Activated CD4-positive, alpha-beta T cell treated with anti-CD3 and anti-CD28 coated beads, Interleukin-2, amount 50 U/mL, for 16 hours (primary cell): ENCODE measurements around the gene ZNF100.
"Not testable (repeated sequence)": the region's sequence is repeated elsewhere in the genome, so short reads cannot be mapped to it uniquely, and the experiment has no call there.

ENCODE experiments used
- DNase-seq: peaks from one replicate; pipeline ENCODE4 v3.0.0-alpha.2; 2020

ZNF100 gene

GRCh38 chr19:21767065-21767800, at the start of gene ZNF100:
ZNF100 (minus strand) TSS chr19:21767579; CDS start chr19:21767429, 150 bp downstream.
- peak; percentile 92 for DNase-seq

DNA sequence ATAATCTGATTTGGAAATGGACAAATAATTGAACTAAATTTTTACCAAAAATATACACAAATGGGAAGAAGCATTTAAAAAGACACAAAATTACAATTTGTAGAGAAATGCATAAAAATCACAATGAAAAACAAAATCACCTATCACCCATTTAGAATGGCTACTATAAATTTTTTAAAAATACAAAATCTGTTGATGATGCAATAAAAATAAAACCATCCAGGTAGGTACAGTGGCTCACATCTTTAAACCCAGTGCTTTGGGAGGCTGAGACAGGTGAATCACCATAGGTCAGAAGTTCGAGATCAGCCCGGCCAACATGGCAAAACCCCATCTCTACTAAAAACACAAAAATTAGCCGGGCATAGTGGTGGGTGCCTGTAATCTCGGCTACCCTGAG, 45.1 kb upstream of the ZNF100 start:
- no peak for DNase-seq

DNA sequence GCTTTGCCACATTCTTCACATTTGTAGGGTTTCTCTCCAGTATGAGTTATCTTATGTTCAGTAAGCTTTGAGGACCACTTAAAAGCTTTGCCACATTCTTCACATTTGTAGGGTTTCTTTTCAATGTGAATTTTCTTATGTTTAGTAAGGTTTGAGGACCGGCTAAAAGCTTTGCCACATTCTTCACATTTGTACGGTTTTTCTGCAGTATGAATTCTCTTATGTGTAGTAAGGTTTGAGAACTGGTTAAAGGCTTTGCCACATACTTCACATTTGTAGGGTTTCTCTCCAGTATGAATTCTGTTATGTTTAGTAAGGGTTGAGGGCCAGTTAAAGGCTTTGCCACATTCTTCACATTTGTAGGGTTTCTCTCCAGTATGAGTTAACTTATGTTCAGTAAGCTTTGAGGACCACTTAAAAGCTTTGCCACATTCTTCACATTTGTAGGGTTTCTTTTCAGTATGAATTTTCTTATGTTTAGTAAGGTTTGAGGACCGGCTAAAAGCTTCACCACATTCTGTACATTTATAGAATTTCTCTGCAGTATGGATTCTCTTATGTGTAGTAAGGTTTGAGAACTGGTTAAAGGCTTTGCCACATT, 41.1 kb upstream of the ZNF100 start:
- not testable (repeated sequence) for DNase-seq

- DNase-seq: no peak
Measured at GRCh38 chr19:21789466-21790085, 22.2 kb upstream of the ZNF100 start.

DNA sequence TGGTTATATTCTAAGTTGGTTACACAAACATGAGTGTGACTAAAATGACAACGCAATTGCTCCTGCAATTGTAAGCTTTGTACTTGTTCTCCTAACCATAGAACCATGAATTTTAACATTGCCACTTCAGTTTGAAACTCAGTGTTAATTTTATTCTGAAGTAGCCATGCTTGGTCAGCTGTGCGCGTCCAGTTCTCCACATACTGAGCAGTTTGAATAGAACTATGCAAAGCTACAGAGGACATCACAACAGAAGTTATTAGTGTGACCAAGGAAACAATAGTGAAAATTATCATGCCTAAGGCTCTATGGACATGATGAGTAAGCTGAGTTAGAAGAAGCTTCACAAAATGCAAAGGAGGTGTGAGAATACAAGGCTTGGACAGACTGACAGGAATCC, 19.6 kb upstream of the ZNF100 start:
- DNase-seq: no peak

- not testable (repeated sequence) for DNase-seq
Measured at GRCh38 chr19:21775792-21776191, 8.4 kb upstream of the ZNF100 start.

DNA sequence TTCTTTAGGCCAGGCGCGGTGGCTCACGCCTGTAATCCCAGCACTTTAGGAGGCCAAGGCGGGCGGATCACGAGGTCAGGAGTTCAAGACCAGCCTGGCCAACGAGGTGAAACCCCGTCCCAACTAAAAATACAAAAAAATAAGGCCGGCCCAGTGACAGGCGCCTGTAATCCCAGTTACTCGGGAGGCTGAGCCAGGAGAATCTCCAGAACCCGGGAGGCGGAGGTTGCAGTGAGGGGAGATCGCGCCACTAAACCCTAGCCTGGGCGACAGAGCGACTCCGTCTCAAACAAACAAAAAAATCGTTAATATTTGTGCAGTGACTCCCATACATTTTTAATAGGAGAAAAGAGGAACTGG, 694 bp downstream of the ZNF100 start:
- peak; percentile 3 for DNase-seq

DNA sequence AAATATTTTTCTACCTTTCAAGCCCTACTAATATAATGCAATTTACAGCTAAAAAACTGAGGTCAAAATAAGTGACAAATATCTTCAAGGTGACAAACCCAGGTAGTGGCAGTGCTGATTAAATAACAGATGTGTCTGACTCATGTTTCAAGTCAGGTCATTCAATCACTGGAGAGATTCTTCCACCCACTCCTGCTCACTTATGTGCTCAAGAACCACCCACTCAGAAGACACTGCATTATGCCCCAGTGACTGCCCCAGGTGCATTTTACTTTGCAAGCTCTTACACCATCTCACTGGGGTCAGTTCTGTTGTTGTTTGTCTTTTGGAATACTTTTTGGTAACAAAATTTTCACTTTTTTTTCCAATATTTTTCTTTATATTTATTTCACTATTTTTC, 2.2 kb downstream of the ZNF100 start:
- peak; percentile 23 for DNase-seq

DNA sequence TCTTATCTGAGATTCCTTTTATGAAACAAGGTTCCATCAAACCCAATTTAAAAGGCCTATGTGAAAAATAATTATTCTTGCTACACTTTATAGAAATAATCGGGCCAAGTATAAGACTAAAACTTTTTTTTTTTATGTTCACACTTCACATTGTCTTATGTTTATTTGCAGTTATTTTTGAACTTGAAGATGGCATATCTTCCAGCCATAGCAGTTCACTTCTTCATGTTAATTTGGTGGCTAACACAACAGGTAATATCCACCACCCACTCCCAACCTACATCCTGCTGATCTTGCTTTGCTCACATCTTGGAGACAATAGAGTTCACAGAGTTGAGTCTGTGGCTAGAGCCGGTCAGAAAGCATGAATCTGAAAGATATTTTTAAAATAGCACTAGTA, 5.8 kb downstream of the ZNF100 start:
- DNase-seq: not testable (repeated sequence)

DNA sequence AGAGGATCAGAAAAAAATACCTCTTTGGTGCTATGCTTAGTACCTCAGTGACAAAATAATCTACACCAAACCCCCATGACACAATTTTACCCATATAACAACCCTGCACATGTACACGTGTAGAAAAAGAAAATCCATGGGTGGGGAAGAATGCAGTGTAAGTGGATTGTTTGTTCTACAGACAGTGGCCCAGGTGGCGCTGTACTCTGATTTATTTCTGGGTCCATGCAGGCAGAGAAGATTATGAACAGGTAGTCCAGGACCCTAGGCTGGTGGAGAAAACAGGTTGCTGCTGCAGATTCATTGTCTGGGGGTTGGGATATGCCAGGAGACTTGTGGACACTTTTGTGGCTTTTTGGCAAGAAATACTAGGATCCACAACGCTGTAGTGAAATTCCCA, 9.1 kb downstream of the ZNF100 start:
- DNase-seq: no peak

- not testable (repeated sequence) for DNase-seq
Measured at GRCh38 chr19:21755555-21755954, 11.8 kb downstream of the ZNF100 start.

DNA sequence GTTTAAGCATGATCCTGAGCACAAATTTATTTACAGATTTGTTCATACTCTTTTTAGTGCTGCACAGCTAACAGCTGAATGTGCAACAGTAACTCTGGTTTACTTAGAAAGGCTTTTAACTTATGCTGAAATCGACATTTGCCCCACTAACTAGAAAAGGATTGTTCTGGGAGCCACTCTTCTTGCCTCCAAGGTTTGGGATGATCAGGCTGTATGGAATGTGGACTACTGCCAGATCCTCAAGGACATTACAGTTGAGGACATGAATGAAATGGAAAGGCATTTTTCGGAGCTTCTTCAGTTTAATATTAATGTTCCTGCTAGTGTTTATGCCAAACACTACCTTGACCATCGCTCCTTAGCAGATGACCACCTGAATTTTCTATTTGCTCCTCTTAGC, 16.0 kb downstream of the ZNF100 start:
- no peak for DNase-seq

DNA sequence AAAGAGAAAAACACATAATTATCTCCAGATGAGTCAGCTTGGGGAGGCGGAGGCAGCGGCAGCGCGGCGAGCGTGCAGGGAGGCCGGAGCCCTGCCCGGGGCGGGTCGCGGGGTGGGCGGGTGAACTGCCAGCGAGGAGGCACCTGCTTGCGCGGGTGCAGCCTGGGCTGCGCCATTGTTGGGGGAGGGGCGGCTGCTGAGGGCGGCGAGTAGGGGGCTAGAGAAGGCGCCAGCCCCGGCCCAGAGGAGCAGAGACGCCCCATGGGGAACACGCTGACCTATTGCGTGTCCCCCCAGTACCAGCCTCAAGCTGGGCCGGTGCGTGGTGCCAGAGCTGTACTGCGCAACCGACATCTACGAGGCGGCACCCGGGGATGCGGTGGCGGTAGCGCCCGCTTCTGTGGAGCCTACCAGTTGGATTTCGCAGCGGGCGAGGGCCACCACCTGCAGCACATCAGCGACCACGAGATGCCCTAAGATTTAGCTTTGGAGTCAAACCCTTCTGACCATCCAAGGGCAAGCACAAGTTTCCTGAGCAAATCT, 16.7 kb downstream of the ZNF100 start:
- no peak for DNase-seq

- peak; percentile 10 for DNase-seq
Measured at GRCh38 chr19:21749090-21749489, 18.3 kb downstream of the ZNF100 start.

- DNase-seq: no peak
Measured at GRCh38 chr19:21748088-21748487, 19.3 kb downstream of the ZNF100 start.

DNA sequence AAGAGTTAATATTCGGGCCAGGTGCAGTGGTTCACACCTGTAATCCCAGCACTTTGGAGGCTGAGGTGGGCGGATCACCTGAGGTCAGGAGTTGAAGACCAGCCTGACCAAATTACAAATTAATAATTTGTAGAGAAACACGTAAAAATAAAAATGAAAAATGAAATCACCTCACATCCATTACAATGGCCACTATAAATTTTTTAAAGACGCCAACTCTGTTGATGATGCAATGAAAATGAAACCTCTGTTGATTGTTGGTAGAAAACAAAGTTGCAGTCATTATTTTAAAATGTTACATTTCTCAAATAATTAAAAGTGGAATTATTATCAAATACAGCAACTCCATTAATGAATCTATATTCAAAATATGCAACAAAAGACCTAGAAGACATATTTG, 26.8 kb downstream of the ZNF100 start:
- no peak for DNase-seq

- not testable (repeated sequence) for DNase-seq
Measured at GRCh38 chr19:21726942-21727747, 40.2 kb downstream of the ZNF100 start.

DNA sequence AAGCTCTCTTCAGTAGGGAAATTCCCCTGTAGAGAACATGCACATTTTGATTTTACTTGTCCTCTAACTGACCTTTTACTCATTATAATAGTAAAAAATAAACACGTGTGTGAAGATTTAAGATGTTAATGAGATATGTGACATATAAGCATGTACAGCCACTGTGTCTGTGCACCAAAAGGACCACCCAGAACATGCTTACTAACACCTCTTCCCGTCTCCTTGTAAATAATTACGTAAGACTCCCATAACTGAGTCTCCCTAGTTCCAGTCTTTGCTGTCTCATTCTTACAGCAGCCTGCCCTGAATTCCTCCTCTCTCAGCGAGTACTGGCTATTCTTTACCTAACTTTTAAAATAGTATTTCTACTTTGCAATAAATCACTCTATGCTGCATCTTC, 53.6 kb downstream of the ZNF100 start:
- no peak for DNase-seq

GRCh38 chr19:21709464-21709863, 57.9 kb downstream of the ZNF100 start:
- no peak for DNase-seq

- DNase-seq: not testable (repeated sequence)
Measured at GRCh38 chr19:21707878-21708277, 59.5 kb downstream of the ZNF100 start.

DNA sequence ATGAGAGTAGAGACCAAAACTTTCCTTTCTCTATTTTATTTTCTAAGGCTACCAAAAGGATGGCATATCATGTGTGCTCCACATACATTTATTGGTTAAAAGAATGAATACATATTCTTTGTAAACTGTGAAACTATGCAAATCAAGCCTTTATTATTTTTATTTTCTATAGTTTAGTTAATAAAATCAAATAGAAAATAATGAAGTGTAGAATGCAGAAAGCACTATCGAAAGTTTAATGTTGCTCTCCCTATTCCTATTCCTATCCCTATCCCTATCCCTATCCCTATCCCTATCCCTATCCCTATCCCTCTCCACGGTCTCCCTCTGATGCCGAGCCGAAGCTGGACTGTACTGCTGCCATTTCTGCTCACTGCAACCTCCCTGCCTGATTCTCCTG, 60.3 kb downstream of the ZNF100 start:
- no peak for DNase-seq

DNA sequence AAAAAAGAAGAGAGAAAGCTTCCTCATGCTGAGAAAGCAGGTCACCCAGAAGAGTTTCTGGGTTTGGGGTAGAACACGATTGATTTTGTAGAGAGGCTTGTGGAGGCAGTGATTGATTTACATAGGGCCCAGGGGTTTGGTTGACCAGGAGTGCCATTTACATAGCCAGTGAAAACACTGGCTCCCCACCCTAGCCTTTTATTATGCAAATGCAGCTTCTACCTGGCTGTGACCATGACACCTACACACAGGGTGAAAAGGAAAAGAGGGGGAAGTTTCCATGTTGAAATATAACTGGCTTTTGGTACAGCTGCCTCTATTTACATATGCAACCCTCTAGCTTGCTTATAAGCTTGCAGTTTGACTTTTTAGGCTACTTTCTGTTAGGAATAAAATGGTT, 62.0 kb downstream of the ZNF100 start:
- DNase-seq: no peak

- no peak for DNase-seq
Measured at GRCh38 chr19:21704320-21704719, 63.1 kb downstream of the ZNF100 start.
